Measurements from ENCODE around the gene ECEL1.
"Not testable (repeated sequence)": the region's sequence is repeated elsewhere in the genome, so short reads cannot be mapped to it uniquely, and the experiment has no call there.

The ECEL1 gene

DNA sequence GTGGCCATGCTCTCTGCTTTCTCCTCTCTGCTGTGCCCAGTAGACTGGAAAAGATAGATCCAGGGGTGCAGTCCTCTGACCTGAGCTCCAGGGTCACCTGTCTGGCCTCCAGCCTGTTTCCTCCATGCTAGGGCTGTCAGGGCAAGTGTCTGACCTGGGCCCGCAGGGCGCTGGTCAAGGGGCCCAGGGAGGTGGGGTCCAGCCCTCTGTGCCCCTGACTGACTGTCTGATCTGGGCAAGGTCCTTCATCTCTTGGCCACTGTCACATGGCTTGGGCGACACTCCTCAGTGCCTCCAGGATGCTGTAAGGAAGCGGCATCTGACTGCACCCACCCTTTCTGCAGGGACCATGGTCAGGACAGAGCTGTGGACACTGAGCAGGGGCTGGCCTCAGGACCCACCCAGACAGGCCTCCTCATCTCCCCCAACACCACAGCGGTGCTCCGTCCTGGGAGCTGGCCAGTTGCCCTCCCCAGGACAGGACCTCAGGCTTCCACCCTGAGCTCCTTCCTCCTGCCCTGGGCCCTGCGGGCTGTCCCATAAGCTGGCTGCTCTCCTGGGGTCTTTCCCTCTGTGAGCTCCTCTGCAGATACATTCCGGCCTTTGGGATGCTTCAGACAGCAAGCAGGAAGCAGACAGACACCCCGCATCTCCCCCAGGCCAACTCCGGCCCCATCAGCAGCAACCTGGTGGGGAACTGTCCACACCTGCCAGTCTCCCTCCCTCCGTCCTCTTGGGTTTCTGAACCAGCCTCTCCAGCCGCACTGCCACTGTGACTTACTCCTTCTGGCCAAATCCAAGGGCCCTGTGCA, 52.9 kb downstream of the ECEL1 start:
- TF ChIP-seq, protein P1, sequence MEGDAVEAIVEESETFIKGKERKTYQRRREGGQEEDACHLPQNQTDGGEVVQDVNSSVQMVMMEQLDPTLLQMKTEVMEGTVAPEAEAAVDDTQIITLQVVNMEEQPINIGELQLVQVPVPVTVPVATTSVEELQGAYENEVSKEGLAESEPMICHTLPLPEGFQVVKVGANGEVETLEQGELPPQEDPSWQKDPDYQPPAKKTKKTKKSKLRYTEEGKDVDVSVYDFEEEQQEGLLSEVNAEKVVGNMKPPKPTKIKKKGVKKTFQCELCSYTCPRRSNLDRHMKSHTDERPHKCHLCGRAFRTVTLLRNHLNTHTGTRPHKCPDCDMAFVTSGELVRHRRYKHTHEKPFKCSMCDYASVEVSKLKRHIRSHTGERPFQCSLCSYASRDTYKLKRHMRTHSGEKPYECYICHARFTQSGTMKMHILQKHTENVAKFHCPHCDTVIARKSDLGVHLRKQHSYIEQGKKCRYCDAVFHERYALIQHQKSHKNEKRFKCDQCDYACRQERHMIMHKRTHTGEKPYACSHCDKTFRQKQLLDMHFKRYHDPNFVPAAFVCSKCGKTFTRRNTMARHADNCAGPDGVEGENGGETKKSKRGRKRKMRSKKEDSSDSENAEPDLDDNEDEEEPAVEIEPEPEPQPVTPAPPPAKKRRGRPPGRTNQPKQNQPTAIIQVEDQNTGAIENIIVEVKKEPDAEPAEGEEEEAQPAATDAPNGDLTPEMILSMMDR (IDR thresholded peaks at IDR 0.05; ENCODE audit: low read depth, low read length) = no peak
- no peak overlapping the region for H3K4me3 ChIP-seq (replicated peaks in 1 of 2; ENCODE audit: low read depth in 2 of 2, low read length in 2 of 2)

DNA sequence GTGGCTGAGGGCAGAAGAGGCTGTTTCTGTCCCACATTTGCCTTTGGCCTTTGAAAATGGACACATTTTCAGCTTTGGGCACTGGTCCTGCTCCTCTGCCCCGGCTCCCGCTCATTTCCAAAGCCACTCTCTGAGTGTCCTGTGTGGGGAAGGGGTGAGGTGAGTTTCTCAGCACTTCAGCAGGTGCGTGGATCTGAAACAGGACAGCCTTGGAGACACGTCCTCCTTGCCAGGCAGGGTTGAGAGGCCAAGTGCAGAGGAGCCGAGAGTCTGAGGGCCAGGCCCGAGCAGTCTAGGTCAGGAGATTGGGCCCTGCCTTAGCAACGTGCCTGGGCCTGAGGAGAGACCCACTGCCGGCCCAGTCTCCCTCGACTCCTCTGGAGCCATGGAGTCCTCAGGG, 53.5 kb downstream of the ECEL1 start:
- no peak overlapping the region for H3K4me3 ChIP-seq (replicated peaks in 1 of 2; ENCODE audit: low read depth in 2 of 2, low read length in 2 of 2)
- TF ChIP-seq, protein P1 (IDR thresholded peaks at IDR 0.05; ENCODE audit: low read depth, low read length) = no peak
- no peak for DNase-seq (ENCODE audit: low read depth in 2 of 2)

More for the DNA sequence above, 52.9 kb downstream of the ECEL1 start:
- no peak for DNase-seq (ENCODE audit: low read depth in 2 of 2)

DNA sequence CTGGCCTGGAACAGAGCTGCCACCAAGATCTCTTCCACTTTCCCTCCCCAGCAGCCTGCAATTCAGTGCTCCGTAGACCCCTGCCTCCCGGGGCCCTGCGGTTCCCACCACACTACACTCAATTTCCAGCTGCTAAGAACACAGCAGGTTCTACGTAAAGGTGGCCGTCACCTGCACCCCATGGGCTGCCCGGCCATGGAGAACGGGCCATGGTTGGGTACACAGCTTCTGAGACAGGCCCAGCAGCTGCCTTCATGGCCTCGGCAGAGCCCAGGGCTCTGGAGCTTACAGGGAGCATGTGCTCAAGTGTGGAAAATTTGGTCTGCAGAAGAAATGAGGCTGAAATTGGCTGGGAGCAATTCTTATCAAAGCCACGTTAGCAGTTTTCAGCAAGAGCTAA, 54.0 kb downstream of the ECEL1 start:
- not testable (repeated sequence) for H3K4me3 ChIP-seq (replicated peaks in 1 of 2; ENCODE audit: low read depth in 2 of 2, low read length in 2 of 2); DNase-seq (ENCODE audit: low read depth in 2 of 2)

DNA sequence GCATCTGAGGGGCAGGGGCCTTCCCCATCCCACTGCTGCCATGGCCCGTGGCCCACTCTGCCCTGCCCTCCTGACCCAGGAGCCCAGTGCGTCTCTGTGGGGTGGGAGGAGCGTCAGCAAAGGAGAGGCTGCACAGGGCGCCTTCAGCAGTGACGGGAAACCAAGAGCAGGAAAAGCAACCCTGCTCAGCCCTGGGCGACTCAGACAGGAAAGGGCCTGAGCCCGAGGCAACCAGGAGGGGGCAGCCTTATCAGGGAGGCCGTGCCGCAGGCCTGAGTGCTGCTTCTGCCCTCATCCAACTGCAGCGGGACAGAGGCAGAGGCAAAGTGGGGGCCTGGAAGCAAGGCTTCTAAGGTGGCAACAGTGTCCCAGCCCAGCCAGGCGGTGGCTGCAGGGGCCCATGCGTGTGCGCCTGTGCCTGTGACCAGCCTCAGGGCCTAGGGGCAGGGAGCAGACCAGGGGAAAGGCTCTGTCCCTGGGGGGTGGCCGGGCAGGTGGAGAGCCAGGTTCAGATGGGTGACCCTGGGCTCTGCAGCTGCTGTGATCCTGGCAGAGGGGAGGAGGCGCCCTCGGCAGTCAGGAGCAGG, 54.9 kb downstream of the ECEL1 start:
- TF ChIP-seq, protein P1 (IDR thresholded peaks at IDR 0.05; ENCODE audit: low read depth, low read length) = peak; percentile 13
- DNase-seq (ENCODE audit: low read depth in 2 of 2) = no peak
- H3K4me3 ChIP-seq (replicated peaks in 1 of 2; ENCODE audit: low read depth in 2 of 2, low read length in 2 of 2) = no peak overlapping the region

DNA sequence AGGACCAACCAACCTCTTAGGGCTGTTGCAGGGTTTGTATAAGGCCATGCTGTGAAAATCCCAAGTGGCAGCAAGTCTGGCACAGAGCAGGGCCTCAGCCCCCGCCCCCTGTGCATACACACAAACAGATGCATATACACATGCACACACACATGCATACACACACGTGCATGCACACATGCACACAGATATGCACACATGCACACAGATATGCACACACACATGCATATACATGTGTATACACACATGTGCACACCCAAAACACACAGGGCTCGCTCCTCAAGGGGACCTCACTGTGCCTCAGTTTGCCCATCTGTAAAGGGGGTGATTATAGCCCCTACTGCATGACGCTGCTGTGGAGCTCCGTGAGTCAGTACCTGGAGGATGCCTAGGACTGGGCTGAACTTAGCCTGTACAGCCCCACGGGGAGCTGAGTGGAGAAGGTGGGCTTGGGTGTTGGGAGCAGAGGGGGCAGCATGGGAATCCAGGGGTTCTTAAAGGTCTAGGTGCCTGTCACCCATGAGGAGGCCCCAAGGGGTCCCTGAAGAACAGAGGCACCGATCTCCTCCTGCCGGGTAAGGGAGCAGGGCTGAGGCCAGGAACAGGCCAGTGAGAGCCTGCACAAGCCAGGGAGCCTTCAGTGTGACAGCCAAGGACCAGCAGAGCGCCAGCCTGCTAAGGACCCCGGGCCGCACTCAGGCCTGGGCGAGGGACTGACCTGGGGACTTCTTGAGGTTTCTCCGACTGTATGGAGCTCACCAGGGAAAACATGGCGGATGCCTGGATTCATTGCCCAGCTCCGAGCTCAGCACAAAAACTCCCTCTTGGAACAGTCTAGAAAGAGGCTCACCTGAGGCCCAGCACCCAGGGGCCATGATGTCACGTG, 55.7 kb downstream of the ECEL1 start:
- no peak for DNase-seq (ENCODE audit: low read depth in 2 of 2)
- H3K4me3 ChIP-seq (replicated peaks in 1 of 2; ENCODE audit: low read depth in 2 of 2, low read length in 2 of 2) = no peak overlapping the region
- TF ChIP-seq, protein P1 (IDR thresholded peaks at IDR 0.05; ENCODE audit: low read depth, low read length) = no peak

All from cardiac fibroblast (primary cell).